Measurements from ENCODE around the gene CDKN2AIP. TPM values are rescaled to one million over a fixed set of nuclear protein-coding genes. Genes with fewer than 3 reads are reported as not detected.

Gene CDKN2AIP
- total RNA-seq, 1 experiment from 2014 or later: 24.0 TPM

DNA sequence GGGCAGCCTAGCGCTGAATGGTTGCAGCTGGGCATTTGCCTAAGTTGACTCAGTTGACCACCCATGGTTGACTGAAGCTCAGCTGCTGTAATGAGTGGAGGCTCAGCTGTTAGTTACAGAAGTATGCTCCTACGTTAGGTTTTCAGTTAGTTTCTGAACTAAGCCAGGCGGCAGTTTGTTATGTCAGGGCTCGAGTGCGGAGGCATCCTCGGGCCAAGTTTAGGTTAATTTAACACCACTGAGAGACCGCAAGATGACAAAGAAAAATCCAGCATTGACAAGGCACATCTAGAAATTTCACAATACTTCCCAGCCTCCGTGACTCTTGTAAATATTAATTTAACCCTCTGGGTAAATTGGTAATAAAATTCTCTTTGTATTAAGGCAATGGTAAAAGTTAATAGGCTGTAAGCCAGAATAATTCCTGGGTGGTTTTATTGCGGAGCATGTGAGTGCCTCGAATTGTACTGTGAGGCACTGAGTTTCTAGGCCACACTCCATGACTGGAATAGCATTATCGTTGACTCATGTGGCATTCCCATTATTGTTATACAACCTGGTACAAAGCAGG, 33.1 kb upstream of the CDKN2AIP start:
- Mint-ChIP-seq H3K9me3 (no peaks in the 10 kb centered on the region), H3K36me3 (ENCODE audit: insufficient read depth in 1 of 3, low read depth in 3 of 3) (no peaks in the 10 kb centered on the region), H3K27me3 (ENCODE audit: low read depth) (no peaks in the 10 kb centered on the region; the same call in 1 of the 2 replicates), H3K4me1 (peaks cover 9 to 17% of the 10 kb centered on the region in 2 experiments), H3K27ac (no peak overlapping the region), H3K4me3 (no peak overlapping the region)
- Histone ChIP-seq H2BK20ac (ENCODE audit: low read depth, low read length, poor library complexity, severe bottlenecking) (no peak overlapping the region), H3K9ac (ENCODE audit: extremely low read depth, insufficient read length, low read length) (no peak overlapping the region), H2AK5ac (ENCODE audit: insufficient read length, low read length) (no peak overlapping the region), H3K4me1 (ENCODE audit: insufficient read depth, low read length) (no peaks in the 10 kb centered on the region; the same call in 1 of the 2 replicates), H3K14ac (ENCODE audit: insufficient read depth, low read length) (no peak overlapping the region), H3K4ac (ENCODE audit: low read depth, low read length) (no peak overlapping the region), H4K5ac (ENCODE audit: insufficient read length, low read depth, low read length) (no peak overlapping the region), H2AFZ (ENCODE audit: low read length) (no peak overlapping the region), H2BK5ac (ENCODE audit: insufficient read length, low read length) (no peak overlapping the region), H4K20me1 (ENCODE audit: control insufficient read depth, insufficient read depth, insufficient read length) (no peaks in the 10 kb centered on the region), H3K4me2 (ENCODE audit: insufficient read depth, insufficient read length, low read length) (no peak overlapping the region), H3K23me2 (ENCODE audit: insufficient read length, low read depth, low read length, poor library complexity, severe bottlenecking) (no peaks in the 10 kb centered on the region), H2BK12ac (ENCODE audit: insufficient read length, low read depth, low read length) (no peak overlapping the region), H3K18ac (ENCODE audit: insufficient read length, low read depth, low read length) (no peak overlapping the region), H3K27ac (ENCODE audit: insufficient read length, low read depth, low read length) (no peak overlapping the region), H3K27me3 (ENCODE audit: insufficient read depth, low read length) (no peaks in the 10 kb centered on the region), H3K23ac (ENCODE audit: insufficient read length, low read depth, low read length) (no peak overlapping the region), H3K79me2 (ENCODE audit: insufficient read depth, low read length) (no peaks in the 10 kb centered on the region), H3T11ph (ENCODE audit: low read length) (no peak overlapping the region), H4K8ac (replicated peaks; ENCODE audit: insufficient read length, low read depth, low read length) (no peak overlapping the region), H3K56ac (ENCODE audit: insufficient read length, low read depth, low read length) (no peak overlapping the region), H3K79me1 (ENCODE audit: insufficient read depth, low read depth, low read length, poor library complexity, severe bottlenecking) (no peaks in the 10 kb centered on the region), H3K9me3 (ENCODE audit: control insufficient read depth, low read depth, low read length) (no peaks in the 10 kb centered on the region), H2BK15ac (ENCODE audit: low read depth, low read length) (no peak overlapping the region), H4K91ac (ENCODE audit: insufficient read length, low read depth, low read length) (no peak overlapping the region), H2BK120ac (ENCODE audit: low read depth, low read length, poor library complexity, severe bottlenecking) (no peak overlapping the region)
- no CpG with 5 or more reads among the region's 11 CpGs for WGBS (ENCODE audit: extremely low coverage, insufficient read length, low lambda C conversion rate)
- no peak for DNase-seq
- no peak for TF ChIP-seq CTCF (conservative IDR thresholded peaks at IDR 0.05)

All from H9 (cell line).